Breast epithelium (tissue), 4 donors: ENCODE results near the gene PPM1H. TPM values are rescaled to one million over a fixed set of nuclear protein-coding genes. Genes with fewer than 3 reads are reported as not detected.

ENCODE experiments used
- DNase-seq, 2 donors: peaks; one replicate each; pipeline ENCODE4 v3.0.0-alpha.2; 2019; ENCODE audit warnings: low spot score in 2 of 2
- H3K27ac ChIP-seq, 2 donors: fragments of 200-600 bp; sonication (generic) in 1 of 2; one replicate each; pipeline ENCODE4 v1.5.1; 2016 to 2019; ENCODE audit warnings: mild to moderate bottlenecking in 1 of 2
- H3K27me3 ChIP-seq, 2 donors: fragments of 200-600 bp; sonication (generic) in 1 of 2; one replicate each; pipeline versions ENCODE4 v1.5.1 to v1.6.0; 2017 to 2019; ENCODE audit warnings: control low read depth in 1 of 2, mild to moderate bottlenecking in 1 of 2
- H3K36me3 ChIP-seq: fragments of 200-600 bp; one replicate; pipeline ENCODE4 v1.5.1; 2019
- H3K4me1 ChIP-seq, 2 donors: fragments of 200-600 bp; sonication (generic); one replicate each; pipeline ENCODE4 v1.5.1; 2016 to 2019; ENCODE audit warnings: control low read depth in 1 of 2
- H3K4me3 ChIP-seq, 3 donors: fragments of 200-600 bp; sonication (generic); 1 replicate in 2 of 3; 2 replicates in 1 of 3; pipeline ENCODE4 v1.5.1; 2016 to 2019; ENCODE audit warnings: mild to moderate bottlenecking in 3 of 3, moderate library complexity in 2 of 3
- H3K9me3 ChIP-seq, 2 donors: fragments of 200-600 bp; sonication (generic) in 1 of 2; one replicate each; pipeline ENCODE4 v1.5.1; 2016 to 2019; ENCODE audit warnings: control low read depth in 1 of 2
- CTCF ChIP-seq, 3 donors: fragments of 450-650 bp; IDR thresholded peaks; one replicate each; pipeline ENCODE4 v1.5.1; 2016 to 2017; ENCODE audit warnings: antibody characterized with exemption in 3 of 3, mild to moderate bottlenecking in 3 of 3, moderate library complexity in 3 of 3
- POLR2A ChIP-seq: fragments of 450-650 bp; IDR thresholded peaks from one replicate; pipeline ENCODE4 v1.6.1; 2016; ENCODE audit warnings: antibody characterized with exemption, mild to moderate bottlenecking, moderate library complexity
- POLR2AphosphoS5 ChIP-seq, 3 donors: sonication (generic); formaldehyde crosslinking; IDR thresholded peaks; one replicate each; pipeline ENCODE4 v1.6.1; 2017; ENCODE audit warnings: antibody characterized with exemption in 3 of 3
- intact Hi-C: fragments of 100-400 bp; cut with DNase I; formaldehyde crosslinking; loops from one replicate; pipeline ENCODE4 v1.15.1; 2023; ENCODE audit warnings: low total_unique reads
- total RNA-seq, 3 donors: library from RNA; depleted of rRNA; stranded (reverse); fragments of >200 nt; gene quantifications; one replicate each; pipeline ENCODE4 v1.1.0, GENCODE V29; 2016

The PPM1H gene
- total RNA-seq, 3 donors from 2014 or later: 2.2 to 15.4 (median 13.5) TPM

- H3K4me3 ChIP-seq: no peak overlapping the region
- peaks cover 0 to 5% of the 10 kb centered on the region in 2 donors for H3K4me1 ChIP-seq
- no peak for DNase-seq
- H3K27ac ChIP-seq: no peak overlapping the region
- H3K27me3 ChIP-seq: no peaks in the 10 kb centered on the region
- intact Hi-C loops: no loop called here
- no peaks in the 10 kb centered on the region for H3K9me3 ChIP-seq
- no peaks in the 10 kb centered on the region for H3K36me3 ChIP-seq
- TF ChIP-seq POLR2AphosphoS5 (IDR thresholded peaks at IDR 0.05): no peak
- no peak for TF ChIP-seq CTCF (IDR thresholded peaks at IDR 0.05)
- no peak for TF ChIP-seq POLR2A
These were observed 281.6 kb downstream of the PPM1H start for GRCh38 chr12:62653304-62653703.

- no peak for DNase-seq
- H3K4me1 ChIP-seq: no peaks in the 10 kb centered on the region
- no peak overlapping the region for H3K4me3 ChIP-seq
- no peak overlapping the region for H3K27ac ChIP-seq
- no peaks in the 10 kb centered on the region for H3K27me3 ChIP-seq
- TF ChIP-seq POLR2AphosphoS5 (IDR thresholded peaks at IDR 0.05): no peak
- TF ChIP-seq CTCF (IDR thresholded peaks at IDR 0.05): no peak
- TF ChIP-seq POLR2A: no peak
- no peaks in the 10 kb centered on the region for H3K9me3 ChIP-seq
- intact Hi-C loops: no loop called here
- no peaks in the 10 kb centered on the region for H3K36me3 ChIP-seq
These were observed 283.8 kb downstream of the PPM1H start for GRCh38 chr12:62651138-62651537.

GRCh38 chr12:62649412-62650138 is 285.4 kb downstream of the PPM1H start:
- intact Hi-C loops: loop anchor here (10.0 kb wide), 1 partner anchor 75 kb away; no protein-coding TSS in a partner anchor
- no peaks in the 10 kb centered on the region for H3K9me3 ChIP-seq
- no peak overlapping the region for H3K4me3 ChIP-seq
- TF ChIP-seq CTCF (IDR thresholded peaks at IDR 0.05): no peak
- TF ChIP-seq POLR2AphosphoS5 (IDR thresholded peaks at IDR 0.05): no peak
- DNase-seq: no peak
- H3K27ac ChIP-seq: no peak overlapping the region
- H3K36me3 ChIP-seq: no peaks in the 10 kb centered on the region
- H3K4me1 ChIP-seq: no peaks in the 10 kb centered on the region
- no peaks in the 10 kb centered on the region for H3K27me3 ChIP-seq

GRCh38 chr12:62647586-62647985 is 287.4 kb downstream of the PPM1H start:
- TF ChIP-seq POLR2AphosphoS5 (IDR thresholded peaks at IDR 0.05): no peak
- no peak for TF ChIP-seq CTCF (IDR thresholded peaks at IDR 0.05)
- TF ChIP-seq POLR2A: no peak
- Histone ChIP-seq H3K9me3 (no peaks in the 10 kb centered on the region), H3K36me3 (no peaks in the 10 kb centered on the region), H3K27me3 (no peaks in the 10 kb centered on the region), H3K4me3 (no peak overlapping the region), H3K4me1 (no peaks in the 10 kb centered on the region), H3K27ac (peak overlapping the region; percentile 57 to 82)
- DNase-seq: peak in 1 of 2 donors; percentile 53
- intact Hi-C loops: loop anchor here (10.0 kb wide), 1 partner anchor 77 kb away; no protein-coding TSS in a partner anchor

GRCh38 chr12:62646566-62646965 is 288.4 kb downstream of the PPM1H start:
- Histone ChIP-seq H3K36me3 (no peaks in the 10 kb centered on the region), H3K9me3 (no peaks in the 10 kb centered on the region), H3K27me3 (no peaks in the 10 kb centered on the region), H3K4me1 (no peaks in the 10 kb centered on the region), H3K27ac (peak overlapping the region in 1 of 2 donors; percentile 57), H3K4me3 (no peak overlapping the region)
- DNase-seq: no peak
- intact Hi-C loops: loop anchor here (10.0 kb wide), 1 partner anchor 78 kb away; no protein-coding TSS in a partner anchor
- no peak for TF ChIP-seq POLR2AphosphoS5 (IDR thresholded peaks at IDR 0.05)
- no peak for TF ChIP-seq POLR2A
- no peak for TF ChIP-seq CTCF (IDR thresholded peaks at IDR 0.05)
